Jurkat, Clone E6-1 (cell line): ENCODE data around the gene C11orf86.
"Not testable (repeated sequence)": the region's sequence is repeated elsewhere in the genome, so short reads cannot be mapped to it uniquely, and the experiment has no call there.

Experiments
- DNase-seq: peaks from one replicate; pipeline ENCODE4 v3.0.0-alpha.2; 2011; ENCODE audit warnings: low read depth, low spot score
- H3K4me3 ChIP-seq: 2 replicates; pipeline ENCODE4 v1.5.1; 2011; ENCODE audit warnings: mild to moderate bottlenecking, low read length, control low read depth, moderate library complexity

C11orf86 gene

DNA sequence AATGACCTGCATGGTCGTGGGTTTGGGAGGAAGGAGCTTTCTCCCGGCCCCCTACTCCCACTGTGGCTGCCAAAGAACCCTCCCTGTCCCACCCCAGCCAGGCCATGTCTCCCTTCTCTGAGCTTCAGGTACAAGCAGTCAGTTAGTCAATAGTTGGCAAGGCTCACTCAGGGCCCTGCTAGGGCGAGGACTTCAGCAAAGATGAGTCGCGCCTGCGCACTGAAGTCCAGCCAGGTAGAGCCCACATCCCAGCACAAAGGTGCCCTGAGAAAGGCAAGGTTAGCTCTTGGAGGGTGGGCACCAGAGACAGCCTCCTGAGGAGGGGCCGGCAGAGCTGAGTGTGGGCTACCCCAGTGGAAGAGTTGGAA, 11.1 kb downstream of the C11orf86 start:
- no peak overlapping the region for H3K4me3 ChIP-seq
- no peak for DNase-seq

DNA sequence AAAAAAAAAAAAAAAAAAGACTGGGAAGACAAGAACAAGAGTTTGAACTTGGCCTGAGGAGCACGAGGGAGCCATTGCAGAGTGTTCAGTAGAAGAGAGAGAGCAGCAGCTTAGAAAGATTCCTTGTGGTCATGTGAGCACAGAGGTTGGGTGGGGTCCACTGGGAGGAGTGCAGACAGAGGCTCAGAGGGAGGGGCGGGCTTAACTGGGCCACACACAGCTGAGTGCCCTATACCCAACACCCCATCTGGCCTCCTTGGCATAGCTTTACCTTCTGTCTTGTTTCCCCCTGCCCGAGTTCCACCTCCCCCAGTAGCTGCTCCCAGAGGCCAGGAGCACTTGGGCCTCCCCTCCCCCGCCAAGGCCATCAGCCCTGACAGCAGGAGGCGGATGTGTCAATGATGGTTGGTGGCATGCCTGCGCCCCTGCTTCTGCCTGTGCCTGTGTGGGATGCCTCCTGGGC, 12.1 kb downstream of the C11orf86 start:
- H3K4me3 ChIP-seq = no peak overlapping the region
- DNase-seq = no peak

DNA sequence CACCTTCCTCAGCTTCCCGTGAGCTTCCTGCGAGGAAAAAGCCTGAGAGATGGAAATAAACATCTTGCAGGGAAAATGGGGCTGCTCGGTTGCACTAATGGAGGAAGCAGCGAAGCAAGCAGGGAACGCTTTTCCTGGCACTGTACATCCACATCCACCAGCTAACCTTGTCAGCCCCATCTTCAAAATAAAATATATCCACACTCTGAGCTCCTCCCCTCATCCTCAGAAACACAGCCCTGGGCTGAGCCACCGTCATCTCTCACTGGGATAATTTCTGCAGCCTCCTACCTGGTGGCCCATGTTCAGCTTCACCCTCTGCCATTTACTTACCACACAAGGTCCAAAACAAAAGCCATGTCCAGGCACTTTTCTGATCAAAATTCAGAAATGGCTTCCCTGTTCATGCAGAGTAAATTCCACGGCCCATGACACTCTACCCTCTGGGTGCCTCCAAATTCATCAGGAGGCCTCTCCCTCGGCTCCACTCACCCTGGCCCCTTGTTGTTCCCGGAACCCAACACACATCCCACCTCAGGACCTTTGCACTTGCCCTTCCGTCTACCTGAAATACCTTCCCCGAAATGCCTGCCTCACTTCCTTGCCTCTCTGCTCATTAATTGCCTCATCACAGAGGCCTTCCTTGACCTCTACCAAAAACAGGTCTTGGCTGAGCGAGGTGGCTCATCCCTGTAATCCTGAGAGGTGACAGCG, 13.0 kb downstream of the C11orf86 start:
- no peak for DNase-seq

DNA sequence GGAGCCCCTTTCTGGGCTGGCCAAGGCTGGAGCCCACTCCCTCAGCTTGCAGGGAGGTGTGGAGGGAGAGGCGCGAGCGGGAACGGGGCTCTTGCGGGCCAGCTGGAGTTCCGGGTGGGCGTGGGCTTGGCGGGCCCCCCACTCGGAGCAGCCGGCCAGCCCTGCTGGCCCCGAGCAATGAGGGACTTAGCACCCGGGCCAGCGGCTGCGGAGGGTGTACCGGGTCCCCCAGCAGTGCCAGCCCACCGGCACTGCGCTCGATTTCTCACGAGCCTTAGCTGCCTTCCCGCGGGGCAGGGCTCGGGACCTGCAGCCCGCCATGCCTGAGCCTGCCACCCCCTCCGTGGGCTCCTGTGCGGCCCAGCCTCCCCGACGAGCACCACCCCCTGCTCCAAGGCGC, 13.6 kb downstream of the C11orf86 start:
- not testable (repeated sequence) for DNase-seq, H3K4me3 ChIP-seq

More for the DNA sequence above, 13.0 kb downstream of the C11orf86 start:
- no peak overlapping the region for H3K4me3 ChIP-seq

DNA sequence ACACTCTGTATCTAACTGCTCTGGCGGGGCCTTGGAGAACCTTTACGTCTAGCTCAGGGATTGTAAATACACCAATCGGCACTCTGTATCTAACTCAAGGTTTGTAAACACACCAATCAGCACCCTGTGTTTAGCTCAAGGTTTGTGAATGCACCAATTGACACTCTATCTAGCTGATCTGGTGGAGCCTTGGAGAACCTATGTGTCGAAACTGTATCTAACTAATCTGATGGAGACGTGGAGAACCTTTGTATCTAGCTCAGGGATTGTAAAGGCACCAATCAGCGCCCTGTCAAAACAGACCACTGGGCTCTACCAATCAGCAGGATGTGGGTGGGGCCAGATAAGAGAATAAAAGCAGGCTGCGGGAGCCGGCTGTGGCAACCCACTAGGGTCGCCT, 14.3 kb downstream of the C11orf86 start:
- not testable (repeated sequence) for DNase-seq, H3K4me3 ChIP-seq

DNA sequence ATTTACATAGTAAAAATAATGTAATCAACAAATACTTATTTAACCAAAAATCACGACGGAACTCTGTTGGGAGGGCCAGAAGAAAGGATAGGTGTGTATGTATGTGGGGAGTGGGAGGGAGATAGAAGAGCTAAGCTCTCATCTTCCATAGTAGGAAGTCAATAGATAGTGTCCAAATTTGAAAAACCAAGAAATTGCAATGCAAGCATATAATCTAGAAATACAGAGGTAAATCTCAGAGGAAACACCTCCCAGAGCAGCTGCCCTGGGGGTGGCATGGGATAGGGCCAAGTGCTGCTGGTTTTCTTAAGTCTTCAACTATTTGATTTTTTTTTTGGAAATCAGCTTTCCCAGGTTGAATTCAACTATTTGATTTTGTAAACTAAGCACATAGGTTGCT, 16.9 kb downstream of the C11orf86 start:
- no peak for DNase-seq
- H3K4me3 ChIP-seq = no peak overlapping the region

DNA sequence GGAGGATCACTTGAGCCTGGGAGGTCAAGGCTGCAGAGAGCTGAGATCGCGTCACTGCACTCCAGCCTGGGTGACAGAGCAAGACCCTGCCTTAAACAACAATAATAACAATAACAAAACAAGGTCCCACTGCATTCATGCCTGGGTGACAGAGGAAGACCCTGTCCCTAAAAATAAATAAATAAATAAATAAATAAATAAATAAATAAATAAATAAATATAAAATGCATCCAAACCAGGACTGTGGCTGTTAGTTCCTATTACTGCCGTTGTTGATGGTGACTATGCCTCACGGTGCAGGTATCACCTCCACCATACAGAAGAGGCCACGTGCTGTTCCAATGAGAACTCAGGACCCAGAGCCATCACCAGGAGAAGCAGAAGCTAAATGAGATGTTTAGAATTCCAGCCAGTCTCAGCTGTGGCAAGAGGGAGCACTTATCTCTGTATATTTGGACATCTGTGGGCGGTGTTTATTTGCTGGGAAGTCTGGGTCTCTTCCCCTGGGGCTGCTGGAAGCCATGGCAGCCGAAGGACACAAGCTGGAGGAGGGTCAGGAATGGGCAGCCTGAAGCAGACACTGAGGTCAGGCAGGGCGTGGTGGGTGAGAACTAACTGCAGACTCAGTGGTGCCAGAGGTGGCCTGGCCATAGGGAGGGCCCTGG, 21.6 kb downstream of the C11orf86 start:
- no peak for DNase-seq

DNA sequence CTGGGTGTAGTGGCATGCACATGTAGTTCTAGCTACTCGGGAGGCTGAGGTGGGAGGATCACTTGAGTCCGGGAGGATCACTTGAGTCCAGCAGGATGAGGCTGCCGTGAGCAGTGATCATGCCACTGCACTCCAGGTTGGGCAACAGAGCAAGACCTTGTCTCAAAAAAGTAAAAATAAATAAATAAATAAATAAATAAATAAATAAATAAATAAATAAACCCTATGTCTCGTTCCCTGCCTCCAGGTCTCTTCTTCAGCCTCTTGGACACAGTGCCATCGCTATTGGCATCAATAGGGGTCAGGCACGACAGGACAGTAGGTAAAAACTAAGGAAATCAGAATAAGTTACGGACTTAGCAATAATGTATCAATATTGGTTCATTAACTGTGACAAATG, 24.5 kb downstream of the C11orf86 start:
- no peak overlapping the region for H3K4me3 ChIP-seq
- no peak for DNase-seq

More for the DNA sequence above, 21.6 kb downstream of the C11orf86 start:
- H3K4me3 ChIP-seq = no peak overlapping the region

DNA sequence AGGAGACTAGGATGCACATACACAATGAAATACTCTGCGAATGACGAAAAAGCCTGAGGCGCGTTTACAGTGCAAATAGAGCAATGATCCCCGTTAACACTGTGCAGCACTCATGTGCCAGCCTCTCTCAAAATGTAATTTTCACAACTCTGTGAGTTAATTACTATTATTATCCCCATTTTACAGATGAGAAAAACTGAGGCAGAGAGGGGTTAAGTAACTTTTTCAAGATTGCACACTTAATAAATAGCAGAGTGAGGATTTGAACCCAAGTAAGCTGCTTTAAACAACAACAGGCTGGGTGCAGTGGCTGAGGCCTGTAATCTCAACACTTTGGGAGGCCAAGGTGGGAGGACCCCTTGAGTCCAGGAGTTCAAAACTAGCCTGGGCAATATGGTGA, 26.2 kb downstream of the C11orf86 start:
- DNase-seq = no peak
- H3K4me3 ChIP-seq = no peak overlapping the region

DNA sequence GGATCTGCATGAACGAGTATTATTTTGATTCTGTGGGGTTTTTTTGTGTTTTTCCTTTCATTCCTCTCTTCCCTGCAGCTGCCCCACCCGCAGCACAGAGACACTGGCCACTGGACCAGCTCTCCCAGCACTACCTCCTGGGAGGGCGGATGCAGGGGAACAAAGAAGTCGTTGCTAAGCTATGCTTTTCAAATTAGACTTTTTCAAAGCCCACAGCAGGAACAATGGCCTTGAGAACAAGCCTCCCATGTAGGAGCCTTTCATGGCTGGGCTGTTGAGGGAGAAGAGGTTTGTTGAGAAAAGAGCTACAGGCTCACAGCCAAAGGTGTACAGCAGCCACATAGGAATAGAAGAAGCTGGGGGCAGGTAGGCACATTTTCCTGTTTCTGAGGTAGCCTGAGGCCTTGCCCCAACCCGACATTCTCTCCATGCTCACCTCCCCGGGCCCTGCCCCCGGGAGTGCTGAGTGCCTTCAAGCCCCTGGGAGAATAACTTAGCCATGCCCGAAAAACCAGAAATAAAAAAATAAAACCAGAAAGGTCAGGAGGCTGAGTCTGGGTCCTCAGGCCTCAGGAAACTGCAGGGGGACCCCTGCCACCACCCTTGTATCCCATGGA, 27.3 kb downstream of the C11orf86 start:
- H3K4me3 ChIP-seq = no peak overlapping the region
- no peak for DNase-seq

DNA sequence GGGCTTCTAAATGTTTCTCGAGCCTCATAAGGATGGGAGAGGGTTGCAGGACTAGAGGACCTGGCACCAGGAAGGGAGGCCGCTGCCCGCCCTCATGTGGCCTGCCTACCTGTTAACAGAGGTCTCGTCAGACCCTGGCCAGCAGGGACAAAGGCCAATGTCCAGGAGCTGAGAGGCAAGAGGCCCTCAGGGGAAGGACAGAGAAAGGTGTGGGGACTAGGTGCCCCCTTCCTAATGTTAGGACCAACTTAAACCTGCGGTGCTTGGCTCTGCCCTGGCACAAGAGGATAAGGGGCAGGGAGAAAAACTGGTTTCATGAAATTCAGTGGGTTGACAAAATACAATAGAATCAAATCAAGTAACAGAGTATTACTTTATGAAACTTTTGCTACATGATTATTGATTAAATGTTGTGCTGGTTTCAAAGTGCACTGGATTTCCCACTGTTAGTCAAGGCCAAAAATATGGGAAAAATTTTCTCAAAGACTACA, 27.9 kb downstream of the C11orf86 start:
- no peak for DNase-seq
- no peak overlapping the region for H3K4me3 ChIP-seq

DNA sequence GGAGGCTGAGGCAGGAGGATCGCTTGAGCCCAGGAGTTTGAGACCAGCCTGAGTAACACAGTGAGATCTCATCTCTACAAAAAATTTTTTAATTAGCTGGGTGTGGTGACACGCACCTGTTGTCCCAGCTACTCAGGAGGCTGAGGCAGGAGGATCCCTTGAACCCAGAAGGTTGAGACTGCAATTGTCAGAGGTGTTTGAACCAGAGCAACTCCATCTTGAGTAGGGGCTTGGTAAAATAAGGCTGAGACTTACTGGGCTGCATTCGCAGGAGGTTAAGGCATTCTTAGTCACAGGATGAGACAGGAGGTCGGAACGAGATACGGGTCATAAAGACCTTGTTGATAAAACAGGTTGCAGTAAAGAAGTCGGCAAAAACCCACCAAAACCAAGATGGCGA, 30.1 kb downstream of the C11orf86 start:
- H3K4me3 ChIP-seq, DNase-seq: not testable (repeated sequence)

DNA sequence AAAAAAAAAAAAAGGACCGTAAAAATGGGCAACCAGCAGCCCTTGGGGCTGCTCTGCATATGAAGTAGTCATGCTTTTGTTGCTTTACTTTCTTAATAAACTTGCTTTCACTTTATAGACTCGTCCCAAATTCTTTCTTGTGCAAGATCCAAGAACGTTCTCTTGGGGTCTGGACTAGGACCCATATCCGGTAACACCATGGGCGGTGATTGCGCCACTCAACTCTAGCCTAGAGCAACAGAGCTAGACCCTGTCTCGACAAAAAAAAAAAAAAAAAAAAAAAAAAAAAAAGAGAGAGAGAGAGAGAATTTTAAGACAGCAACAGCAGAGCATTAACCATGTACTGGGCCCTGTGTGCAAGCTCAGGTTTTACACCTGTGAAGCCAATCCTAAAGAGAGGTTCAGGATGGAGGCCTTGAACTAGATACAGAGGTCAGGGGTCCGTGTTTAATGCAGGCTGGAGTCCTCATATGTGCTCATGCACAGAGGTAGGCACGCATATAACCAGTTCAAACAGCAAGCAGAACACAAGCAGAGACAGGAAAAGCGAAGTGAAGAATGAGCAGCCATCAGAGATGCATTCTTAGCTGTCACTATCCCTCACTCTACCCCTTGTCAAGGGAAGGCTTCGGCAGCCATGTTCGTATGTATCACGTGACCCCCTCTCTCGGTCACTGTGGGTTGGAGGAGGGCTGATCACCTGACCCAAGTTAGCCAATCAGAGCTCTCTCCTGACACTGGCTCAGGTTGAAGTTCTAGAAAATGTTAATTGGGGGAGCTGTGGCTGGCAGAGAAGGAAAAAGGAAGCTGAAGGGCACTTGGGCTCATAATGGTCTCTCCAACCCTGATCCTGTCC, 31.2 kb downstream of the C11orf86 start:
- H3K4me3 ChIP-seq = no peak overlapping the region; the same call in 1 of the 2 replicates
- peak; percentile 74 for DNase-seq

DNA sequence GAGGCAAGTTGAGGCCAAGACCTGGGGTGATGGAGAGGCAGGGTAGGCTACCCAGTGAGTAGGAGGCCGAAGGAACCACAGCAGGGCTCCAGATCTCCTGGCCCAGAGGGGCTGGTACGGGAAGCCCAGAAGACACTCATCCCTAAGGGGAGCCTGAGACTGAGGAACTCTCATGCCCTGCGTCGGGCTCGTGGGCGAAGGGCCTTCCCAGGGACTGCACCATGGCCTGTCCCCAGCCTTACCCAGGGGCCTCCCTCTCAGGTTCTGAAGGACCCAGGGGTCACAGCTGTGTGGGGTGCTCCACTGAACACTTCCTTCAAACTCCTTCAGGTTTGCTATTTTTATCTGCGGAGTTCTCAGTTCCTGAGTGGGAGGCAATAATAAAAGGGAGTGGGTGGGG, 32.0 kb downstream of the C11orf86 start:
- no peak overlapping the region for H3K4me3 ChIP-seq
- DNase-seq = no peak

DNA sequence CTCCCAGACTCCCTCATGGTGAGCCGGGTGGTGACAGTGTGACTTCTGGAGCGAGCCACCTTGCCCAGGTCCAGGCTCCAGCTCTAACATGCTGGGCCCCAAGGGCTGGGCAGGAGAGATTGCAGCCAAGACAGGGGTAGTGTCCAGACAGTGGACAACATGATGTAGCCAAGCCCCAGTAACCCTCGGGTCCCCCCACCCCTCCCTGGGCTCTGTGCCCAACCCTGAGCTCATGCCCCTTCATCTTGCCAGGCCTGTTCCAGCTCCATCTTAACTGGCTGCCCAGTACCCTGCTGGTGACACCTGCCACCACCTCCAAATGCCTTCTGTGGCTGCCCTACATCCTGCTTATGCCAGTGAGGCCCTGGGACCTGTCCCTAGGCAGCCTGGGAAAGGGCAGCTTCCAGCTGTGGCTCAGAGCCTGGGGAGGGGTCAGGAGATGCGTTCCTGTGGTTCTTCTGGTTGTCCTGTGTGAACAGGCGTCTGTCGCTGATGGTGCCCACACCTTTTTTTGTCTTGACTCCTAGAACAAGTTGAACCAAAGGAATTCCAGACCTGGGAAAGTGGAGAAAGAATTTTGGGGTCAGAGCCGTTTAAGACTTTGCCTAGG, 35.3 kb downstream of the C11orf86 start:
- no peak overlapping the region for H3K4me3 ChIP-seq

DNA sequence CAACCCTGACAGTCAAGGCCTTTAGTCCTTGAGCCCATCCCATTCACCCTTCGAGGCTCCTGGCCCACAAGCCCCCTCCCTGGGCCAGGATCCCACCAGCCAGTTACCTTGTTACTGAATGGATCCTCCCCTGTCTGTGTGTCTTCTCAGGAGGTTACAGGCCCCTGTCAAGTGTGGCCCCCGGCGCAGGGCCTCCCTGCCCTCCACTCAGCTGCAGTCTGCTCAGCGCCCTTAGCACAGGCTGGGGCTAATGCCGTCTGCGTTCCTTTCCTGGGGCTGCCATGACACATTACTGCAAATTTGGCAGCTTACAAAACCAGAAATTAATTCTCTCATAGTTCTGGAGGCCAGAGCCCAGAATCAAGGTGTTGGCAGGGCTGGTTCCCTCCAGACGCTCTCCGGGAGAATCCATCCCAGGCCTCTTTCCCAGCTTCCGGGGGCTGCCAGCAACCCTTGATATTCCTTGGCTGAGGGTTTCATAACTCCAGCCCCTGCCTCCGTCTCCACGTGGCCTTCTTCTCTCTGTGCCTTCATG, 38.5 kb downstream of the C11orf86 start:
- H3K4me3 ChIP-seq = no peak overlapping the region
- DNase-seq = no peak

More for the DNA sequence above, 35.3 kb downstream of the C11orf86 start:
- no peak for DNase-seq

DNA sequence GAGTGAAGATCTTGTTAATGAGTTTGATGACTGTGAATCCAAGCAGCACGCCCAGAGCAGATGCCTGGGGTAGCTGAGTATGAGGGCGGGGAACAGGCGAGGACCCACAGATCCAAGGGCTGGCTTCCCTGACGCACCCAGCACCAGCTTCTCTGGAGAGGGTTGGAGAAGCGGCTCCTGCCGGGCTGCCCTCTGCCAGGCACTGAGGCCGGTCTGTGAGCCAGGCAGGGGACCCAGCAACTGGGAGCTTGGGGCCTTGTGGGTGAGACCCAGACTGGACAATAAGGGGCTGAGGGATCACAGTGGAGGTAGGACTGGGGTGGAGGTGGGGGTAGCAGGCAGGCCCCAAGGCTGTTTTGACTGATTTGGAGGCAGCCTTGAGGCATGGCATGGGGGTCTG, 39.2 kb downstream of the C11orf86 start:
- DNase-seq = no peak
- H3K4me3 ChIP-seq = no peak overlapping the region

DNA sequence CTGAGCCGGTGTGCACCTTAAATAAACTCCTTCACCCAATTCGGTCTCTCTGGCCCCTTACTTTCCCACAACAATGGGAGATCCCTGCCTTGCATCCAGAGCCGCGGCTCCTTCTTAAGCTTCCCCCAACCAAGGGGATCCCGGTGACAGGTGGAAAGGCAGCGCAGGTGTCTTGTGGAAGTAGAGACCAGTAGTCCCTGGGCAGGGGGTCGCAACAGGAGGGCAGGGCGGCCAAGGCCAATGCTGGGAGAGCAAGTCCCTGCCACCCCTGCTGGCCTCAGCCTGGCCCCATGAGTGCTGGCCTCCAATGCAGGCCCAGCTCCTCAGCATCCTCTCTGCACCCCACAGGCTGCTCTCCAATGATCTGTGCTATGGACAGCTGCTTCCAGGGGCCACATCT, 39.9 kb downstream of the C11orf86 start:
- no peak for DNase-seq
- H3K4me3 ChIP-seq = no peak overlapping the region

DNA sequence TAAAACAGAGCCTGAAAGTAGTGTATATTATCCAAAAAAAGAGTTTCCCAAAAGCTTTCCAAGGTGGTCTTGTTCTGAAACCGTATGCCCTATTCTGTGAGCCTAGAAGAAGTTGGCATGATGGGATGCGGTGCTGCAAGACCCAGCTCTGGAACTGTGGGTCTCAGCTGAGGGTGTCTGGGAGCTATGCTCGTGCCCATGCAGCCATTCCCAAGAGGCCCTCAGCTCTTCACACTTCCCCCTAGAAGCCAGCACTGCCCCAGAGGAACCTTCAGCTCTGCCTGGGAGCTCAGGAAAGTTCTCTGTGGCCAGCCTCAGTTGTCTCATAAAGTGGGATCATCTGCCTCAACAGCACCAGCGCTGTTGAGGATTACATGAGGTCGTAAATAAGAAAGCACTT, 41.4 kb downstream of the C11orf86 start:
- DNase-seq = no peak
- no peak overlapping the region for H3K4me3 ChIP-seq
